Activated T-helper 2 cell treated with anti-CD3 and anti-CD28 coated beads, Interferon-gamma antibody, Interleukin-2, Interleukin-4, amounts not matched to agents 10 μg/mL and 5 μg/mL and 100 μg/mL, durations not matched to agents 14 hours and 24 hours and 36 hours (primary cell): Measurements from ENCODE around the gene COL20A1. TPM values are rescaled to one million over a fixed set of nuclear protein-coding genes. Genes with fewer than 3 reads are reported as not detected.
"Not testable (repeated sequence)": the region's sequence is repeated elsewhere in the genome, so short reads cannot be mapped to it uniquely, and the experiment has no call there.

ENCODE experiments used
- DNase-seq: peaks from one replicate; pipeline ENCODE4 v3.0.0; 2021; ENCODE audit warnings: low spot score
- H3K27ac Mint-ChIP-seq: one replicate; pipeline ENCODE4 v1.8.0; 2021; ENCODE audit warnings: mixed read lengths
- H3K27me3 Mint-ChIP-seq: one replicate; pipeline ENCODE4 v1.8.0; 2021; ENCODE audit warnings: low read depth, mixed read lengths
- H3K36me3 Mint-ChIP-seq: one replicate; pipeline ENCODE4 v1.8.0; 2021; ENCODE audit warnings: low read depth, mixed read lengths
- H3K4me1 Mint-ChIP-seq: one replicate; pipeline ENCODE4 v1.8.0; 2021; ENCODE audit warnings: low read depth, mixed read lengths
- H3K4me3 Mint-ChIP-seq: one replicate; pipeline ENCODE4 v1.8.0; 2021; ENCODE audit warnings: low read depth, mild to moderate bottlenecking, moderate library complexity, mixed read lengths
- H3K9me3 Mint-ChIP-seq: one replicate; pipeline ENCODE4 v1.8.0; 2021; ENCODE audit warnings: mixed read lengths
- intact Hi-C: fragments of 100-400 bp; cut with micrococcal nuclease; formaldehyde crosslinking; loops from one replicate; pipeline ENCODE4 v1.15.1; 2023
- total RNA-seq: library from RNA; stranded (reverse); gene quantifications from 2 replicates; pipeline ENCODE4 v1.2.3, GENCODE V29; 2022

Gene COL20A1
- total RNA-seq, 1 donor from 2014 or later = not detected

- H3K9me3 Mint-ChIP-seq = no peaks in the 10 kb centered on the region
- H3K27me3 Mint-ChIP-seq = peaks cover 7% of the 10 kb centered on the region
- DNase-seq = no peak
- no peaks in the 10 kb centered on the region for H3K4me1 Mint-ChIP-seq
- no peak overlapping the region for H3K27ac Mint-ChIP-seq
- intact Hi-C loops = no loop called here
- H3K36me3 Mint-ChIP-seq = no peaks in the 10 kb centered on the region
- no peak overlapping the region for H3K4me3 Mint-ChIP-seq
These were observed 82.5 kb downstream of the COL20A1 start for GRCh38 chr20:63375438-63375837.

GRCh38 chr20:63376283-63377250, 83.6 kb downstream of the COL20A1 start:
- H3K27me3 Mint-ChIP-seq = peaks cover 7% of the 10 kb centered on the region
- no peak overlapping the region for H3K27ac Mint-ChIP-seq
- H3K36me3 Mint-ChIP-seq = no peaks in the 10 kb centered on the region
- H3K9me3 Mint-ChIP-seq = no peaks in the 10 kb centered on the region
- DNase-seq = no peak
- H3K4me3 Mint-ChIP-seq = no peak overlapping the region
- no peaks in the 10 kb centered on the region for H3K4me1 Mint-ChIP-seq
- intact Hi-C loops = no loop called here

GRCh38 chr20:63377256-63377941, 84.4 kb downstream of the COL20A1 start:
- Mint-ChIP-seq H3K27ac (no peak overlapping the region), H3K36me3 (no peaks in the 10 kb centered on the region), H3K27me3 (peaks cover 7% of the 10 kb centered on the region), H3K9me3 (no peaks in the 10 kb centered on the region), H3K4me3 (no peak overlapping the region), H3K4me1 (no peaks in the 10 kb centered on the region)
- intact Hi-C loops = no loop called here
- no peak for DNase-seq

- H3K27me3 Mint-ChIP-seq = peaks cover 7% of the 10 kb centered on the region
- H3K27ac Mint-ChIP-seq = no peak overlapping the region
- DNase-seq = no peak
- H3K9me3 Mint-ChIP-seq = no peaks in the 10 kb centered on the region
- intact Hi-C loops = no loop called here
- no peaks in the 10 kb centered on the region for H3K36me3 Mint-ChIP-seq
- H3K4me3 Mint-ChIP-seq = no peak overlapping the region
- no peaks in the 10 kb centered on the region for H3K4me1 Mint-ChIP-seq
These were observed 85.0 kb downstream of the COL20A1 start for GRCh38 chr20:63377951-63378381.

- Mint-ChIP-seq H3K9me3 (no peaks in the 10 kb centered on the region), H3K27ac (no peak overlapping the region), H3K4me3 (no peak overlapping the region), H3K36me3 (no peaks in the 10 kb centered on the region), H3K27me3 (peaks cover 7% of the 10 kb centered on the region), H3K4me1 (no peaks in the 10 kb centered on the region)
- DNase-seq = no peak
- intact Hi-C loops = no loop called here
These were observed 85.6 kb downstream of the COL20A1 start for GRCh38 chr20:63378626-63379025.

- DNase-seq = no peak
- intact Hi-C loops = no loop called here
- Mint-ChIP-seq H3K36me3 (no peaks in the 10 kb centered on the region), H3K27me3 (peaks cover 7% of the 10 kb centered on the region), H3K9me3 (no peaks in the 10 kb centered on the region), H3K4me1 (no peaks in the 10 kb centered on the region), H3K4me3 (no peak overlapping the region), H3K27ac (no peak overlapping the region)
These were observed 86.3 kb downstream of the COL20A1 start for GRCh38 chr20:63379296-63379695.

- not testable (repeated sequence) for H3K36me3 Mint-ChIP-seq
- intact Hi-C loops = loop anchor here (5.0 kb wide), 1 partner anchor 73 kb away; no protein-coding TSS in a partner anchor
These were observed 86.9 kb downstream of the COL20A1 start for GRCh38 chr20:63379872-63380271.

GRCh38 chr20:63380346-63380870, 87.4 kb downstream of the COL20A1 start:
- Mint-ChIP-seq H3K9me3 (peaks cover 4% of the 10 kb centered on the region), H3K27me3 (peaks cover 7% of the 10 kb centered on the region), H3K4me3 (no peak overlapping the region), H3K4me1 (no peaks in the 10 kb centered on the region), H3K27ac (no peak overlapping the region), H3K36me3 (peaks cover 3% of the 10 kb centered on the region)
- intact Hi-C loops = loop anchor here (5.0 kb wide), 1 partner anchor 73 kb away; no protein-coding TSS in a partner anchor
- no peak for DNase-seq

More at GRCh38 chr20:63379872-63380271, 86.9 kb downstream of the COL20A1 start:
- H3K27ac Mint-ChIP-seq, DNase-seq, H3K4me1 Mint-ChIP-seq, H3K27me3 Mint-ChIP-seq, H3K9me3 Mint-ChIP-seq, H3K4me3 Mint-ChIP-seq: not testable (repeated sequence)

GRCh38 chr20:63381781-63382431, 88.9 kb downstream of the COL20A1 start:
- H3K36me3 Mint-ChIP-seq = peaks cover 3% of the 10 kb centered on the region
- H3K27me3 Mint-ChIP-seq = peaks cover 7% of the 10 kb centered on the region
- H3K4me1 Mint-ChIP-seq = no peaks in the 10 kb centered on the region
- peaks cover 18% of the 10 kb centered on the region for H3K9me3 Mint-ChIP-seq
- no peak overlapping the region for H3K27ac Mint-ChIP-seq
- no peak overlapping the region for H3K4me3 Mint-ChIP-seq
- intact Hi-C loops = loop anchor here (5.0 kb wide), 1 partner anchor 75 kb away; no protein-coding TSS in a partner anchor
- peak; percentile 20 for DNase-seq

- intact Hi-C loops = loop anchor here (5.0 kb wide), 1 partner anchor 75 kb away; no protein-coding TSS in a partner anchor
- DNase-seq = no peak
- H3K27ac Mint-ChIP-seq = no peak overlapping the region
- peaks cover 3% of the 10 kb centered on the region for H3K36me3 Mint-ChIP-seq
- H3K4me1 Mint-ChIP-seq = no peaks in the 10 kb centered on the region
- peaks cover 25% of the 10 kb centered on the region for H3K9me3 Mint-ChIP-seq
- peaks cover 4% of the 10 kb centered on the region for H3K27me3 Mint-ChIP-seq
- H3K4me3 Mint-ChIP-seq = no peak overlapping the region
These were observed 89.7 kb downstream of the COL20A1 start for GRCh38 chr20:63382551-63383300.

- H3K9me3 Mint-ChIP-seq = peaks cover 29% of the 10 kb centered on the region
These were observed 90.6 kb downstream of the COL20A1 start for GRCh38 chr20:63383556-63383955.

GRCh38 chr20:63384336-63384735, 91.3 kb downstream of the COL20A1 start:
- Mint-ChIP-seq H3K36me3 (peaks cover 3% of the 10 kb centered on the region), H3K27ac (no peak overlapping the region), H3K9me3 (peaks cover 29% of the 10 kb centered on the region), H3K27me3 (no peaks in the 10 kb centered on the region), H3K4me1 (no peaks in the 10 kb centered on the region), H3K4me3 (no peak overlapping the region)
- no peak for DNase-seq
- intact Hi-C loops = loop anchor here (5.0 kb wide), 1 partner anchor 77 kb away; no protein-coding TSS in a partner anchor

More at GRCh38 chr20:63383556-63383955, 90.6 kb downstream of the COL20A1 start:
- Mint-ChIP-seq H3K36me3 (peaks cover 3% of the 10 kb centered on the region), H3K27ac (no peak overlapping the region), H3K4me3 (no peak overlapping the region), H3K27me3 (peaks cover under 1% of the 10 kb centered on the region), H3K4me1 (no peaks in the 10 kb centered on the region)
- intact Hi-C loops = loop anchor here (5.0 kb wide), 1 partner anchor 76 kb away; no protein-coding TSS in a partner anchor
- DNase-seq = no peak
